SKM-1 treated with dmso at 0.1 percent for 144 hours (cell line): ENCODE results near the gene NEU2.

Experiments used
- DNase-seq: peaks from one replicate; lab custom pipeline; 2025; ENCODE audit not compliant: unreplicated experiment; lab: John Stamatoyannopoulos, UW

Gene NEU2

GRCh38 chr2:233075141-233075965 is 42.9 kb downstream of the NEU2 start:
- peak; percentile 45 for DNase-seq

DNA sequence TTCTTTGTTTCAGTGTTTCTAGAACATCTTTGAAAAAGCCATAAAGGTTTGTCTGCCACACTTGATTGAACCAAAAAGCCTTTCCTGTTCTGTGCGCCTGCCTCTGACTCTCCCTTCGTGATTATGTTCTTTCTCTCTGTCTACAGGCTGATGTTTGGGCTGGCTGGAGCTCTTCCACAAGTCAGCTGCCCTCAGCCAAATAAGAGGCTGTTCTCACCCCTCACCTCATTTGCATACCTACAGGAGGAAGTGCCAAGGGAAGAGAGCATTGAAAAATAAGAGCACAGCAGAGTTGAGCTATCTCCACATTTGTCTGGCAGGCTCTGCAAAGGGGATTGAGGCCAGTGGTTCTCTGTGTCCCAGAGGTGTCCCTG is 43.5 kb downstream of the NEU2 start:
- peak; percentile 45 for DNase-seq

DNA sequence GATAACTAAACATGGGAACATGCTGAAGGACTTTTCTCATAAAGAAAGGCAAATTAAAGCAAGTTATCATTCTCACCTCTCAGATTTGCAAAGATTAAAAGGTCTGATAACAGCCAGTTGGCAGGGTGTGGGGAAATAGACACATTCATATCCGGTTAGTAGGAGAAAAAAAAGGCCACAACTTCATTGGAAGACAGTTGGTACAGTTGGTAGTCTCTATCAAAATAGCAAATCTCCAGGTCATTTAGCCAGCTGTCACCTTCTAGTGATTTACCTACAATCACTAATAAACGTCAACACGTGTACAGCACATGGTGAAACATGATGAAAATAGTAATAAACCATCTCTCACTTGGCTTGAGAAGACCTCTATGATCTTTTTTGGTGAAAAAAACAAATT is 44.3 kb downstream of the NEU2 start:
- DNase-seq, result no peak

DNA sequence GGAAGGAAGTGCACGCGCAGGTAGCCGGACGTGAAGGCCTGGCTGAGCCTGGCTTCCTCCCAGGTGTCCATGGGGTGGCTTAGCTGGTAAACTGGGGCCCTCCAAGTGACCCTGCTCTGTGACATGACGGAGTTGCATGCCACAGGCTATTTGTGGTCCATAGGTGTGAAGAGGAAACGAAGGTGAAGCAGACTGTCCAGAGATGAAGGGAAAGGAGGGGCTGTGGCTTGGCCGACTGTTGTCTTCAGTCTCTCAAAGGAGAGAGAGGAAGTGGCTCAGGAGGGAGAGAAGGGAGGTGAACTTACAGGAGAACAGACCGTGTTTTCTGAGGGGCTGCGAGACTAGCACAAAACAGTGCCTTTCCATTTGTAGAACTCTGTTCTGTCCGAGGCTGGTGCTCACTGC is 47.0 kb downstream of the NEU2 start:
- DNase-seq, result no peak

DNA sequence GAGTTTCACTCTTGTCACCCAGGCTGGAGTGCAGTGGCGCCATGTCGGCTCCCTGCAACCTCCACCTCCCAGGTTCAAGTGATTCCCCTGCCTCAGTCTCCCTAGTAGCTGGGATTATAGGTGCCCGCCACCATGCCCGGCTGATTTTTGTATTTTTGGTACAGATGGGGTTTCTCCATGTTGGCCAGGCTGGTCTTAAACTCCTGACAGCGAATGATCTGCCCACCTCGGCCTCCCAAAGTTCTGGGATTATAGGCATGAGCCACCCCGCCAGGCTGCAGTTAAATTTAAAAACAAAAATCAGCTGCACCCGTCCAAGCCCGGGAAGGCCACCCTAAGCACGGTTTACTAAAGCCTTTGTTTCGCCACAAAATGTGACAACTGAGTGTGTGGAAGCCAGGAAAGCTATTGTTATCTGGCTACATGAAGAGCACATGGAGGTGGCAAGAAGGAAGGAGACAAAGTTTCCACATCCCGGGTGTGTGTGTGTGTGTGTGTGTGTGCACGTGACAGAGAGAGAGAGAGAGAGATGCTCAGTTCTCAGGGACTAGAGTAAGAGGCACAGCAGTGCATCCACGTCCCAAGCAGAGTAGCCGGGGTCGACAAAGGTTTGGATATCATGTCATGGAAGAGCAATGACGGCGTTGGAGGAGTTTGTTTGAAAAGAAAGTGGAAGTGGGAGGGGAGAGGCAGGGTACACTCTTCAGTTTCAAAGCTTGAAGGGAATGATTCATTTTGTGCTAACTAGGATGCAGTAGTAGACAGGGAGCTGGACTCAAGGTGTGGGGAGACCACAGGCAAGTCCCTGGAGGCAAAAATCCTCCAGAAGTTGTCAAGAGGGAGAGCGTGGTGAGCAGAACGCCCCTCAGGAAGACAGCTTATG is 47.7 kb downstream of the NEU2 start:
- DNase-seq, result no peak

DNA sequence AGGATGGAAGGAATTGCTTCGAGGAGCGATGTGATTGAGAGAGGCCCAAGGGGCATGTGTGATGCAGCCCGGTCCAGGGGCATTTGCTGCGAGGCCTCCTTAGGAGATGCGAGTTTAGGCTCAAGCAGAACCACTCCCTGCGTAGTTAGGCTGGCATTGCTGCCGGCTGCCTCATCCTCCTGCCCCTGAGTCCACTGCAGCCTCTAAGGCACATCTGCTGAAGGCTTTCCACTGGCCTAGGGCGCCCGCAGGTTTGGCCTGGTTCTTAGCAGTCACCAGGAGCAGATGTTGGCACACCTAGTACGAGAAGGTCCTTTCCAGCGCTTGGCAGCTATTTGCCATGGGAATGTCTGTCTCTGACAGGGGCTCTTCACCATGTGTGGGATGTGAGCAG is 48.4 kb downstream of the NEU2 start:
- no peak for DNase-seq

- DNase-seq, result no peak
These were observed 48.8 kb downstream of the NEU2 start for GRCh38 chr2:233081232-233081730.

GRCh38 chr2:233081731-233082221 is 49.3 kb downstream of the NEU2 start:
- no peak for DNase-seq

- peak; percentile 82 for DNase-seq
These were observed 49.9 kb downstream of the NEU2 start for GRCh38 chr2:233082222-233082930.

- DNase-seq, result peak; percentile 24
These were observed 50.7 kb downstream of the NEU2 start for GRCh38 chr2:233082931-233083755.

DNA sequence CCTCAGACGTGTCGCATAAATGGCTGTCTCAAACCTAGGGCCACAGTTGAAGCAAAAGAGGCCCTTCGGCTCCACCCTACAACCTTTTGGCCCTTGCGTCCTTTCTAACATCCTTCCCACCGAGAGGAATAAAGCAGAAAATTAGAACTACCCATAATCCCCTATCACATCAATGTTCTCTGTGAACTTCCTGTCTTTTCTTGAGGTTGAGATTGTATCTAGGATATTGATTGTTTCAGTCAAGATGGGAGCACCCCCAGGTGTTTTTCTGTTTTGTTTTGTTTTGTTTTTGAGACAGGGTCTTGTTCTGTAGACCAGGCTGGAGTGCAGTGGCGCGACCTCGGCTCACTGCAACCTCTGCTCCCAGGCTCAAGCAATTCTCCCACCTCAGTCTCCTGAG is 51.3 kb downstream of the NEU2 start:
- DNase-seq, result no peak

GRCh38 chr2:233084488-233084887 is 52.0 kb downstream of the NEU2 start:
- peak; percentile 88 for DNase-seq
